NB4 (cell line): ENCODE results near the gene CADM3.

Experiments used
- POLR2A ChIP-seq: IDR thresholded peaks from 2 replicates; pipeline ENCODE4 v1.6.1; 2011; ENCODE audit warnings: mild to moderate bottlenecking; ENCODE audit not compliant: insufficient read length; ENCODE audit errors: extremely low read depth
- TF ChIP-seq, protein P1 (sequence below): IDR thresholded peaks from one replicate; pipeline ENCODE4 v1.5.1; 2012; ENCODE audit warnings: low read depth, low read length

DNA sequence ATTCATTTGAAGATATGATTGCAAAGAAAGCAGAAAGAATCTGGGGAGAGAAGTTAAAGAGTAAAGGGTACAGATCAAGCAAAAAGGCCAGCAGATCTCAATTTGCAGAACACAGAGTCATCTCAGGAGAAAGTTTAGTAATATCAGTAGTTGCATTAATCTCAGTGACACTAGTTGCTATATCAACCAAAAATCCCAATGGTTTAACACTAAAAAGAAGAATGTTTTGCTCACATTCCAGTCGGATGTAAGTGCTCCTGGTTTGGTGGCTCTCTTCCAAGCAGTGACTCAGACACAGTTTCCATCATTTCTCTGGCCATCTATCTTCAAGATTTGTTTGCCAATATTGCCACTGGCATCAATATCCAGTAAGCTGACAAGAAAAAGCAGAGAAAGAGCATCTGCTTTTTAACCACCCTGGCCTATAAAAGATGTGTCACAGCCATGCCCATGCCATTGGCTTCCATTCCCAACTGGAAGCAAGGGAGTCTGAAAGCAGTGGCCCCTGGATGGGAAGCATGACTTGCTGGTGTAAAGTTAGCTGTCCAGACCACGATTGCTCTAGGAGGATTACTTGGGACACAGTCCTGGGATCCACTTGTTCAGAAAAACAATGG is 49.3 kb upstream of the CADM3 start:
- TF ChIP-seq, protein P1, sequence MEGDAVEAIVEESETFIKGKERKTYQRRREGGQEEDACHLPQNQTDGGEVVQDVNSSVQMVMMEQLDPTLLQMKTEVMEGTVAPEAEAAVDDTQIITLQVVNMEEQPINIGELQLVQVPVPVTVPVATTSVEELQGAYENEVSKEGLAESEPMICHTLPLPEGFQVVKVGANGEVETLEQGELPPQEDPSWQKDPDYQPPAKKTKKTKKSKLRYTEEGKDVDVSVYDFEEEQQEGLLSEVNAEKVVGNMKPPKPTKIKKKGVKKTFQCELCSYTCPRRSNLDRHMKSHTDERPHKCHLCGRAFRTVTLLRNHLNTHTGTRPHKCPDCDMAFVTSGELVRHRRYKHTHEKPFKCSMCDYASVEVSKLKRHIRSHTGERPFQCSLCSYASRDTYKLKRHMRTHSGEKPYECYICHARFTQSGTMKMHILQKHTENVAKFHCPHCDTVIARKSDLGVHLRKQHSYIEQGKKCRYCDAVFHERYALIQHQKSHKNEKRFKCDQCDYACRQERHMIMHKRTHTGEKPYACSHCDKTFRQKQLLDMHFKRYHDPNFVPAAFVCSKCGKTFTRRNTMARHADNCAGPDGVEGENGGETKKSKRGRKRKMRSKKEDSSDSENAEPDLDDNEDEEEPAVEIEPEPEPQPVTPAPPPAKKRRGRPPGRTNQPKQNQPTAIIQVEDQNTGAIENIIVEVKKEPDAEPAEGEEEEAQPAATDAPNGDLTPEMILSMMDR = no peak
- TF ChIP-seq POLR2A = no peak
